Endothelial cell of umbilical vein (primary cell): ENCODE data around the gene ZZZ3. TPM values are rescaled to one million over a fixed set of nuclear protein-coding genes. Genes with fewer than 3 reads are reported as not detected.

ENCODE experiments used
- Bru-seq: library from RNA; stranded (reverse); fragments of 400-500 nt; gene quantifications from one replicate; lab custom pipeline; 2021; lab: Mats Ljungman, UMichigan
- BruChase-seq, 2 experiments: library from RNA; stranded (reverse); fragments of 400-500 nt; gene quantifications; one replicate each; lab custom pipeline; 2021; lab: Mats Ljungman, UMichigan
- BruUV-seq: library from RNA; stranded (reverse); fragments of 400-500 nt; replicated peaks from 2 replicates; lab custom pipeline; 2021; lab: Mats Ljungman, UMichigan
- CTCF ChIA-PET: fragments of 300-600, 350-600 bp; sonication (Branson Sonifier 250); formaldehyde crosslinking; loops from one replicate; lab custom pipeline; 2021; ENCODE audit warnings: antibody characterized with exemption, inconsistent platforms; lab: Charles Lee
- POLR2A ChIA-PET: fragments of 300-600, 350-600 bp; sonication (Branson Sonifier 250); formaldehyde crosslinking; loops from one replicate; lab custom pipeline; 2021; ENCODE audit warnings: antibody characterized with exemption, inconsistent platforms; lab: Charles Lee
- DNase-seq: peaks from one replicate; pipeline ENCODE4 v3.0.0-alpha.2; 2011; ENCODE audit warnings: low read depth, low spot score
- FAIRE-seq: peaks from 2 replicates; lab custom pipeline; 2011; peaks lifted over from hg19 to GRCh38; lab: Jason Lieb, UNC
- H2AFZ ChIP-seq: 2 replicates; pipeline ENCODE4 v1.6.0; 2012; ENCODE audit warnings: low read depth, low read length, control low read depth, inconsistent platforms
- H3K27ac ChIP-seq: 2 replicates; pipeline ENCODE4 v1.5.1; 2011; ENCODE audit warnings: low read depth, mild to moderate bottlenecking, control low read depth, low read length, moderate library complexity; ENCODE audit not compliant: insufficient read depth
- H3K27me3 ChIP-seq, 2 experiments: 2 replicates each; pipeline versions ENCODE4 v1.6.0 to v1.6.1; 2011; ENCODE audit warnings: low read length in 2 of 2, mixed read lengths in 1 of 2; ENCODE audit not compliant: control insufficient read depth in 2 of 2, insufficient read depth in 2 of 2
- H3K36me3 ChIP-seq, 2 experiments: 2 replicates in 1 of 2; 3 replicates in 1 of 2; pipeline ENCODE4 v1.5.1; 2011; ENCODE audit warnings: low read length in 2 of 2, mild to moderate bottlenecking in 1 of 2, moderate library complexity in 1 of 2; ENCODE audit not compliant: control insufficient read depth in 2 of 2, insufficient read depth in 2 of 2; ENCODE audit errors: extremely low read depth in 1 of 2
- H3K4me1 ChIP-seq: 3 replicates; pipeline ENCODE4 v1.5.1; 2011; ENCODE audit warnings: mild to moderate bottlenecking, low read length; ENCODE audit not compliant: control insufficient read depth, insufficient read depth; ENCODE audit errors: extremely low read depth
- H3K4me2 ChIP-seq: 2 replicates; pipeline ENCODE4 v1.6.1; 2011; ENCODE audit warnings: low read length, control low read depth, mixed read lengths; ENCODE audit not compliant: insufficient read depth
- H3K4me3 ChIP-seq, 3 experiments: fragments of 200-600 bp in 1 of 3; sonication (generic), shearing (Covaris generic) in 1 of 3; replicated peaks in 1 of 3; 2 replicates each; pipeline ENCODE4 v1.5.1; 2011 to 2016; ENCODE audit warnings: control low read depth in 3 of 3, low read length in 3 of 3, mild to moderate bottlenecking in 2 of 3, inconsistent platforms in 1 of 3, low read depth in 1 of 3, moderate library complexity in 1 of 3; ENCODE audit not compliant: insufficient read depth in 1 of 3
- H3K79me2 ChIP-seq: 2 replicates; pipeline ENCODE4 v1.6.0; 2012; ENCODE audit warnings: low read length, inconsistent platforms; ENCODE audit not compliant: control insufficient read depth, insufficient read depth
- H3K9ac ChIP-seq: replicated peaks from 2 replicates; pipeline ENCODE3; 2011; ENCODE audit warnings: low read length, control low read depth; ENCODE audit not compliant: insufficient read depth; ENCODE audit errors: extremely low read depth
- H3K9me1 ChIP-seq: replicated peaks from 3 replicates; pipeline ENCODE4 v1.6.0; 2011; ENCODE audit warnings: mild to moderate bottlenecking, low read length; ENCODE audit not compliant: control insufficient read depth, insufficient read depth; ENCODE audit errors: extremely low read depth
- H3K9me3 ChIP-seq: replicated peaks from 2 replicates; pipeline ENCODE4 v1.5.1; 2012; ENCODE audit warnings: low read length, inconsistent platforms; ENCODE audit not compliant: control insufficient read depth, insufficient read depth
- H4K20me1 ChIP-seq: replicated peaks from 2 replicates; pipeline ENCODE3; 2011; ENCODE audit warnings: mild to moderate bottlenecking, low read length; ENCODE audit not compliant: control insufficient read depth, insufficient read depth; ENCODE audit errors: extremely low read depth
- FOS ChIP-seq: IDR thresholded peaks from 2 replicates; pipeline ENCODE4 v1.6.1; 2011; ENCODE audit warnings: mild to moderate bottlenecking, low read length, moderate library complexity, borderline replicate concordance; ENCODE audit not compliant: insufficient read depth
- JUN ChIP-seq: IDR thresholded peaks from 2 replicates; pipeline ENCODE4 v1.6.1; 2011; ENCODE audit warnings: borderline replicate concordance, low read depth; ENCODE audit not compliant: insufficient read length, insufficient read depth
- MYC ChIP-seq: IDR thresholded peaks from one replicate; pipeline ENCODE4 v1.6.1; 2011; ENCODE audit warnings: mild to moderate bottlenecking, low read depth, low read length
- POLR2A ChIP-seq: IDR thresholded peaks from 2 replicates; pipeline ENCODE4 v1.6.1; 2012; ENCODE audit warnings: low read depth, mild to moderate bottlenecking, control low read depth, low read length
- POLR2AphosphoS5 ChIP-seq: IDR thresholded peaks from 2 replicates; pipeline ENCODE4 v1.6.1; 2012; ENCODE audit warnings: low read depth, mild to moderate bottlenecking, control low read depth, low read length, moderate library complexity; ENCODE audit not compliant: insufficient read depth
- dilution Hi-C: fragments of 300-500 bp; cut with MboI; formaldehyde crosslinking; loops from one replicate; pipeline ENCODE4 v1.15.0; 2019; ENCODE audit warnings: low sequenced_read_pairs; ENCODE audit not compliant: extremely low pct_ligation_motif_present
- intact Hi-C: fragments of 100-400 bp; cut with micrococcal nuclease; formaldehyde crosslinking; loops from one replicate; pipeline ENCODE4 v1.10.0; 2022
- long read RNA-seq: library from polyadenylated mRNA; stranded (forward); transcript quantifications from one replicate; pipeline ENCODE4 v2.0.0, GENCODE V29; 2021
- polyA minus RNA-seq, 3 experiments: library from RNA; depleted of rRNA, polyadenylated mRNA; stranded (reverse); fragments of >200 nt; gene quantifications; 1 replicate in 1 of 3; 2 replicates in 2 of 3; pipeline ENCODE4 v1.2.3, GENCODE V29; 2011
- polyA plus RNA-seq, 4 experiments: library from polyadenylated mRNA; depleted of rRNA in 3 of 4; stranded (reverse) in 3 of 4; unstranded in 1 of 4; fragments of >200 nt; gene quantifications; 2 replicates each; pipeline versions ENCODE4 v1.2.1 to v1.2.3, GENCODE V29; 2011 to 2012; ENCODE audit warnings: missing spikeins in 1 of 4
- total RNA-seq: library from RNA; stranded (reverse); gene quantifications from 2 replicates; pipeline ENCODE4 v1.2.3, GENCODE V29; 2021
- TF ChIP-seq, protein P1 (sequence below), 2 donors: IDR thresholded peaks; 1 replicate in 1 of 2; 2 replicates in 1 of 2; pipeline ENCODE4 v1.5.1; 2011; ENCODE audit warnings: low read length in 2 of 2, mild to moderate bottlenecking in 2 of 2, moderate library complexity in 2 of 2, control low read depth in 1 of 2, inconsistent platforms in 1 of 2, low read depth in 1 of 2; ENCODE audit not compliant: insufficient read depth in 1 of 2; ENCODE audit errors: extremely low read depth in 1 of 2
- TF ChIP-seq, protein P2 (sequence below): IDR thresholded peaks from 2 replicates; pipeline ENCODE4 v1.6.1; 2011; ENCODE audit not compliant: insufficient read depth, insufficient read length

The ZZZ3 gene
- total RNA-seq (48.4 and 54.3 TPM in 2 replicates), polyA plus RNA-seq (10.4 and 13.1 TPM in 2 replicates), polyA minus RNA-seq (40.0 and 56.2 TPM in 2 replicates), Bru-seq, nascent RNA (percentile 97 among the genes with signal in this experiment), BruChase-seq, experiment 1, labeled RNA remaining after a 6-hour chase (percentile 85 among the genes with signal in this experiment), BruChase-seq, experiment 2, labeled RNA remaining after a 2-hour chase (percentile 92 among the genes with signal in this experiment)
- 16.4 and 16.7 TPM in 2 replicates for polyA plus RNA-seq (2011; cell fraction: cytosol; rRNA removed)
- polyA plus RNA-seq (2011; cell fraction: nucleus; rRNA removed): 33.8 and 42.7 TPM in 2 replicates
- 20.7 and 27.3 TPM in 2 replicates for polyA plus RNA-seq (2012)
- 56.5 TPM for polyA minus RNA-seq (2011; cell fraction: cytosol; rRNA and poly(A)+ RNA removed)
- 113 and 162 TPM in 2 replicates for polyA minus RNA-seq (2011; cell fraction: nucleus; rRNA and poly(A)+ RNA removed)
- long read RNA-seq, full-length matches to known transcripts: 3 of 51 reads
- long read RNA-seq, partial matches to known transcripts: 2 of 51 reads
- long read RNA-seq, other reads (novel, unspliced or antisense): 46 of 51 reads

DNA sequence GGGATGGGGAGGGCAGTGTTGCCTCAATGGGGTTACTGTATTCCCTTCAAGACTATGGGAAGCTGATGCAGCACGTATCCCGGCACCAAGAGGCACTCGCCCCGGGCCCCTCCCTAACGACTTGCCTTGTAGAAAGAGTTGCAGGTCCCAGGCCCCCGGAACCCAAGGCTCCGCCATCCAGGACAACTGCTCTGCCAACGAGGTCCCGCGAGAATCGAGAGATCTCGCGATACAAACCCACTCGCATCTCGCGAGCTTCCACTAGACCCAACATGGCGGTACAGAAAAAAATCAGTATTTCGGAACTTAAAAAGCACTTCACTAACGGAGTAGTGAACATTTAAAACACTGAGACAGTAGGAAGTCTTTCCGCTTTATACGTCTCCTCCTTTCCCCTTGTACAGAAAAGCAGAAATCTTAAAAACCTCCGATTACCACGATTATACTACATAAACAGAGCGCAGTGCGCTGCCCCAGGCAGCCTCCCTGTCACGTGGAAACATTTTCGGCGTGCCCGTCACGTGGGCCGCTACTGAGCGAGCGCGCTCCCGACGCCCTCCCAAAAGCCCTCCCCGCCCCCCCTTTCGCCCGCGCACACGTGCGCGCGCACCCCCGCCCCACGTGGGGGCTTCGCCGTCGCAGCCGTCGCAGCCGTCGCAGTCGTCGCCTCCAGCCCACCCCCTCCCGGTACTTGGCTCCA lies at the start of gene ZZZ3:
Gene ZZZ3 (minus strand): TSS at position 199 of the 700 bp plus-strand sequence. CDS start 49,304 bp downstream, outside the sequence.
- POLR2A ChIA-PET: interaction anchor here (0.6 to 1.4 kb wide), 5 partner anchors 11 to 598 kb away, joined by 3 to 8 read pairs (median 4); no protein-coding TSS in a partner anchor
- intact Hi-C loops: loop anchor here (1.0 to 10.0 kb wide), 12 partner anchors 44 to 534 kb away; partner anchors contain the start of genes AK5, NEXN, PIGK and USP33

More for the DNA sequence above, at the start of gene ZZZ3:
- BruUV-seq: no TSS peak
- Histone ChIP-seq H3K36me3 (no peaks in the 10 kb centered on the region), H3K27me3 (no peaks in the 10 kb centered on the region), H3K4me2 (peak within 1 kb of the TSS; percentile 93), H2AFZ (peak within 1 kb of the TSS; percentile 91), H3K4me1 (peaks cover 25% of the 10 kb centered on the region), H3K9me3 (no peaks in the 10 kb centered on the region), H3K9ac (peak within 1 kb of the TSS; percentile 88), H3K9me1 (no peaks in the 10 kb centered on the region), H3K27ac (peak within 1 kb of the TSS; percentile 78), H3K4me3 (peak within 1 kb of the TSS; percentile 69 to 75 (median 73)), H4K20me1 (peaks cover 3% of the 10 kb centered on the region), H3K79me2 (peaks cover 48% of the 10 kb centered on the region)
- no peak for TF ChIP-seq JUN
- TF ChIP-seq MYC: peak; percentile 82
- TF ChIP-seq POLR2A: peak; percentile 86
- TF ChIP-seq, protein P1, sequence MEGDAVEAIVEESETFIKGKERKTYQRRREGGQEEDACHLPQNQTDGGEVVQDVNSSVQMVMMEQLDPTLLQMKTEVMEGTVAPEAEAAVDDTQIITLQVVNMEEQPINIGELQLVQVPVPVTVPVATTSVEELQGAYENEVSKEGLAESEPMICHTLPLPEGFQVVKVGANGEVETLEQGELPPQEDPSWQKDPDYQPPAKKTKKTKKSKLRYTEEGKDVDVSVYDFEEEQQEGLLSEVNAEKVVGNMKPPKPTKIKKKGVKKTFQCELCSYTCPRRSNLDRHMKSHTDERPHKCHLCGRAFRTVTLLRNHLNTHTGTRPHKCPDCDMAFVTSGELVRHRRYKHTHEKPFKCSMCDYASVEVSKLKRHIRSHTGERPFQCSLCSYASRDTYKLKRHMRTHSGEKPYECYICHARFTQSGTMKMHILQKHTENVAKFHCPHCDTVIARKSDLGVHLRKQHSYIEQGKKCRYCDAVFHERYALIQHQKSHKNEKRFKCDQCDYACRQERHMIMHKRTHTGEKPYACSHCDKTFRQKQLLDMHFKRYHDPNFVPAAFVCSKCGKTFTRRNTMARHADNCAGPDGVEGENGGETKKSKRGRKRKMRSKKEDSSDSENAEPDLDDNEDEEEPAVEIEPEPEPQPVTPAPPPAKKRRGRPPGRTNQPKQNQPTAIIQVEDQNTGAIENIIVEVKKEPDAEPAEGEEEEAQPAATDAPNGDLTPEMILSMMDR (IDR thresholded peaks at IDR 0.05; ENCODE audit: extremely low read depth in 1 of 2, insufficient read depth in 1 of 2, low read depth in 1 of 2, low read length in 2 of 2): no peak
- peak; percentile 72 for TF ChIP-seq POLR2AphosphoS5
- TF ChIP-seq, protein P2, sequence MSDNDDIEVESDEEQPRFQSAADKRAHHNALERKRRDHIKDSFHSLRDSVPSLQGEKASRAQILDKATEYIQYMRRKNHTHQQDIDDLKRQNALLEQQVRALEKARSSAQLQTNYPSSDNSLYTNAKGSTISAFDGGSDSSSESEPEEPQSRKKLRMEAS: peak; percentile 98
- no peak for TF ChIP-seq FOS
- dilution Hi-C loops: no loop called here
- CTCF ChIA-PET: interaction anchor here (0.8 to 2.2 kb wide), 7 partner anchors 12 to 520 kb away, joined by 3 to 9 read pairs (median 5); no protein-coding TSS in a partner anchor
- peak; percentile 97 for DNase-seq
- FAIRE-seq: peak; percentile 74
